ENCODE measurements around the gene ROR2.

GRCh38 chr9:91867740-91868139 lies 82.3 kb downstream of the ROR2 start:
- TF ChIP-seq CTCF (IDR thresholded peaks at IDR 0.05): no peak
- no peak for TF ChIP-seq POLR2A (IDR thresholded peaks at IDR 0.05)

Data from Peyer's patch (tissue), 4 donors.